Erythroblast (primary cell): Measurements from ENCODE around the gene RUBCNL.

Experiments
- GATA1 ChIP-seq: IDR thresholded peaks from 2 replicates; pipeline ENCODE4 v1.6.1; 2011; ENCODE audit warnings: low read depth, mild to moderate bottlenecking, control low read depth, low read length, moderate library complexity
- POLR2A ChIP-seq: IDR thresholded peaks from 2 replicates; pipeline ENCODE4 v1.6.1; 2011; ENCODE audit warnings: mild to moderate bottlenecking, low read length

DNA sequence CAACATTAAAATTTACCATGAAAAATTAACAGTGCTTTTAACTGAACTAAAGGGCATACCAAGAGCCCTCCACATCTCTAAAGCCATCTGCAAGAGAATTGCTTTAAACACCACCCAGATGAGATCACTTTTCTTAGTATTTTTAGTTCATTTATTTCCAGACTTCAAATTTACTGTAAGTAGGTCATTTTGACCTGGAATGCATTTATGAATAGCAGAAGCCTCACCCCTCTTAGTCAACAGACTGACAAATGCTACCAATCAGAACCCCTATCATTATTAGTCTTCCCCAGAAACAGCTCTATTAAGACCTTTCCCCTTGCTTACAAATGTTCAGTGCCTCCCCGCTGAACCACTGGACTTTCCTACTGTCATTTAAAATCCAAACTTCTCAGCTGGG is 27.3 kb downstream of the RUBCNL start:
- TF ChIP-seq POLR2A (no peak), GATA1 (no peak)
